HG02798 (cell line): ENCODE results near the gene DNHD1.
"Not testable (repeated sequence)": the region's sequence is repeated elsewhere in the genome, so short reads cannot be mapped to it uniquely, and the experiment has no call there.

ENCODE experiments used
- ATAC-seq: cut with Tn5 transposase; IDR thresholded peaks from one replicate; pipeline ENCODE4 v1.9.1; 2021; ENCODE audit warnings: mild to moderate bottlenecking; ENCODE audit not compliant: unreplicated experiment, poor library complexity

DNHD1 gene

DNA sequence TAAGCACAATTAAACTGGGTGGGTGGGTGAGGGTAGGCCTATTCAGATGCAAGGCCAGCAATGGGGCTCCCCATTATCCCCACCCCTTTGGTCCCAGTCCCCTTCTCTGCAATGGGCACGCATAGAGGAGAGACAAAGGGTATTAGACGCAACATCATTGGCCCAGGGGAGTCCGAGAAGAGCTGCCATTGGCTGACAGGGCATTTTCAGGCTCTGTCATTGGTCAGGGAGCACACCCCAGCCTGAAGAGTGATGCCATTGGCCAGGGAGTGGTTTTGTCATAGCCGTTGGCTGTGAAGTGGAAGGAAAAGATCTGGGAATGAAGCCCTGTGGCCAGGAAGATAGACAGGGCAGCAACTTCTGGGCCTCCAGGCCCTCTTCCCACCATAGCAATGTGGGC is 20.5 kb upstream of the DNHD1 start:
- no peak for ATAC-seq

DNA sequence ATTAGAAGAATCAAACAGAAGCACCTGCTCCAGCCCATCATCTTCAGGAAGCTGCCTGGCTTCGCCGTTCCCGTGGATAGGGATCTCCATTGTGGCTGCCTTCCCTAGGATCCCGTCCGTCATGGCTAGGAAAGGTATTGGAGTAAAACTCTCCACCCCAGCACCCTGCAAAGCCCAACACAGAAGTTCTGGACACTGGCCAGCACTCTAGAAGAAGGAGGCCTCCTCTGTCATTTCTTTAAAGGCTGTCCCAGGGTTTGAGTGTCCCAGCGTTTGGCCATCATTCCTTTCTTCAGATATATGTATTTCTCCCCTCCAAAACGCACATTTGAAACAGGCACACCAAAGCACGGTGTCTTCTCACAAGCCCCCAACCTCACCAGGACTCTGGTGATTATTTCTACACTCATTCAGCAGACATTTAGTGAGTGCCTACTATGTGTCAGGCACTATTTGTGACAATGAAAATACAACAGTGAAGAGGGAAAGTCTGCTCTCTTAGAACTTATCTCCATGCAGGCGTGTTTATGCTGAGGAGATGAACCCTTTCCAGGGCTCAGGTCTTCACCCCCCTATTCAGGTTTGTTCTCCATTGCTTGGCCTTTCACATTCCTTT is 16.7 kb upstream of the DNHD1 start:
- ATAC-seq, result no peak

DNA sequence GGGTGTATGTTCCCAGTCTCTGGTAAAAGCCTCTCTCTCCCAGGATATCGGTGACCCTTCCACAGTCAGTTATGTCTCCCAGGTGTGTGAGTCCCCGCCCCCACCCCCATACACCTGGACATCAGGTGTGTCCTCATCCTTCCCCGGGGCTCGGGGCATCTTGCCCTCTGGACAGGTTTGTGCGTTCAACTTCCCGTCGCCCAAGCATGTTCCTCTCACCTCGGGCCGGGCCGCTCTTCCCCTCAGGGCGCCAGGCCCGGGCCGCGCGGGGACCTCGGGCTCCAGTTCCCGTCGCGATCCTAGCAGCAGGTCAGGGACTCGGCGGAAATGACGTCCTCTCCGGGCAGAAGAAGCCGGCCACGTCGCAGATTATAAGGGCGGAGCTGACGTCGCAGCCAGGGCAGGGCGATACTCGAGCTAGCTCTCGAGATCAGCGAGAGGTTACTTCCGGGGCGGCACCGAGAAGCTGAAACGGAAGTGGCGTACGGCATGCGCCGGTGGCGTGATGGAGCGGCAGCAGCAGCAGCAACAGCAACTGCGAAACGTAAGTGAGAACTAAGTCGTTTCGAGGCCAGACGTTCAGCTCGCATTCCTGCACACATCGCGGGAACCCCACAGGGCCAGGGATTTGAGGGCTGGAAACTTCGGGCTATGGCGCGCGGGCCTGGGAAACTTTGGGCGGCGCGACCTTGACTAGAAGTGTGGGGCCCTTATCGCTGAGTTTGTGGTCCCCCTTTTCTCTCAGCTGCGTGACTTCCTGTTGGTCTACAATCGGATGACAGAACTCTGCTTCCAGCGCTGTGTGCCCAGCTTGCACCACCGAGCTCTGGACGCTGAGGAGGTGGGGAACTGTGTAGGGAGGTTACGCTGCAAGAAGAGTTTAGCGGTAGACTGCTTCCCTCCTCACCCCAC is 15.8 kb upstream of the DNHD1 start, which contains the start of the genes ARFIP2 and TIMM10B:
ARFIP2 (minus strand) TSS at position 320 of the 912 bp plus-strand sequence. CDS start 910 bp downstream, outside the sequence.
TIMM10B (plus strand) TSS at position 490 of the 912 bp plus-strand sequence; CDS start at position 506, 16 bp downstream.
- peak; percentile 99 for ATAC-seq

DNA sequence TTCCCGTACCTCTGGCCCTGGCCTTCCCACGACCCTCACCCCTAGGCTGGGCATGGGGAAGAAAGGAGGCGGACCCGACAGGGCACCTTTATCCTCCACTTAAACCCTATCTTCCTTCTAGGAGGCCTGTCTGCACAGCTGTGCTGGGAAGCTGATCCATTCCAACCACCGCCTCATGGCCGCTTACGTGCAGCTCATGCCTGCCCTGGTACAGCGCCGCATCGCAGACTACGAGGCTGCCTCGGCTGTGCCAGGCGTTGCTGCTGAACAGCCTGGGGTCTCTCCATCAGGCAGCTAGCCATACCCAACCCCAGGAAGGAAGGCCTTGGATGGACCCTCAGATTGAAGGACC is 15.2 kb upstream of the DNHD1 start:
- ATAC-seq, result peak; percentile 0

- ATAC-seq, result no peak
Measured at GRCh38 chr11:6482441-6482840, 14.6 kb upstream of the DNHD1 start.

DNA sequence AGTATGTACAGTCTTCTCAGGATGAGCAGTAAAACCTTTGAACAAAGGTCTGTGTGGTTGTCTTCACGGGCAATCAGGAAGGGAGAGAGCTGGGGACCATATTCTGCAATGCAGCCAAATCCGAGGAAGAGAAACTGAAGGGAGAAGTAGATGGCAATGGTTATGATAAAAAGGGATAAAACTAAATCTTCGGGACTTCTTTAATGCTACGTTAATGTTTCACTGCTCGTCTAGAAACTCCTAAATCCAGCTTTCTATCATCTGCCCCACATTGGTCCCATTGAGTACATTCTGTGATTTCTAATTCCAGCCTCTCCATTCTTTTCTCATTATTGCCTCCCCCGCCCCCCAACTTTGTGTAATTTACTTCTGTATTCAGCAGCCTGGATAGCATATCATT is 14.1 kb upstream of the DNHD1 start:
- ATAC-seq, result no peak

DNA sequence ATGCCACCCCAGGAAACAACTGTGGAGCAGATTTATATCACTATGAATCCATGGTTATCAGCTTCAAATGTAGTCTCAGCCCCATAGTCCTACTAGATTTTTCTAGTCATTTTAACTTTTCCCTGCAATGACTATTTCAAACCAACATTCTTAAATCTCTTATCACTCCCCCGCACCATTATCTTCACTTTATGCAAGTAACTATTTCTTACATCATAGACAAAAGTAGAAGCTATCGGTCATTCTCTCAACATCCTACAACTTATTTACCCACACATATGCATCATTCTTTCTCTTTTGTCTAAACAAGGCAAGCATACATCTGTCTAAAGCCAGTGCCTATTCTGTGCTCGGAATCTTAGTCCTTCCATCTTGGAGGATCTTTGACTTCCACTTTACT is 11.4 kb upstream of the DNHD1 start:
- ATAC-seq, result no peak

DNA sequence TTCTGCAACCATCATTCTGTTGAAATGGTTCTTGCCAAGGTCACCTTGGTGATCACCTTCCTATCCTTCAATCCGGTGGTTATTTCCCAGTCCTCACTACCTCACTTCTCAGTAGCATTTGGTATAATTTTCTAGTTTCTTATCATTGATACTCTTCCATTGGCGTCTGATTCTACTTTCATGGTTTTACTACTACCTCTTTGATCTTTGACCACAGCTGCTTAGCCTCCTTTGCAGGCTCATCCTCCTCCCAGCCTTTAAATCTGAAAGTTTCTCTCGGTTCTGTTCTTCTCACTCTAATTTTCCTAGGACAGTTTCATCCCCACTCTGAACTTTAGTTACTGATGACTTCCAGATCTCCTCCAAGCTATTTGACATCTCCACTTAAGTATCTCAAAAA is 10.8 kb upstream of the DNHD1 start:
- ATAC-seq, result no peak

- ATAC-seq, result no peak
Measured at GRCh38 chr11:6486938-6487337, 10.1 kb upstream of the DNHD1 start.

DNA sequence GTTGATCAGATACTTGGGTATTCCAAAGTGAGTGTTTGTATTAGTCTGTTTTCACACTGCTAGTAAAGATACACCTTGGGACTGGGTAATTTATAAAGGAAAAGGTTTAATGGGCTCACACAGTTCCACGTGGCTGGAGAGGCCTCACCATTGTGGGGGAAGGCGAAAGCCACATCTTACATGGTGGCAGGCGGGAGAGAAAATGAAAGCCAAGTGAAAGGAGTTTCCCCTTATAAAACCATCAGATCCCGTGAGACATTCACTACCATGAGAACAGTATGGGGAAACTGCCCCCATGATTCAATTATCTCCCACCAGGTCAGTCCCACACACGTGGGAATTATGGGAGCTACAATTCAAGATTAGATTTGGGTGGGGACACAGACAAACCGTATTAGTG is 8.7 kb upstream of the DNHD1 start:
- ATAC-seq, result no peak

GRCh38 chr11:6488821-6489220 is 8.3 kb upstream of the DNHD1 start:
- no peak for ATAC-seq

- ATAC-seq, result no peak
Measured at GRCh38 chr11:6489306-6489705, 7.8 kb upstream of the DNHD1 start.

GRCh38 chr11:6498121-6498520 is 1.0 kb downstream of the DNHD1 start:
- no peak for ATAC-seq

- no peak for ATAC-seq
Measured at GRCh38 chr11:6498544-6498943, 1.5 kb downstream of the DNHD1 start.

DNA sequence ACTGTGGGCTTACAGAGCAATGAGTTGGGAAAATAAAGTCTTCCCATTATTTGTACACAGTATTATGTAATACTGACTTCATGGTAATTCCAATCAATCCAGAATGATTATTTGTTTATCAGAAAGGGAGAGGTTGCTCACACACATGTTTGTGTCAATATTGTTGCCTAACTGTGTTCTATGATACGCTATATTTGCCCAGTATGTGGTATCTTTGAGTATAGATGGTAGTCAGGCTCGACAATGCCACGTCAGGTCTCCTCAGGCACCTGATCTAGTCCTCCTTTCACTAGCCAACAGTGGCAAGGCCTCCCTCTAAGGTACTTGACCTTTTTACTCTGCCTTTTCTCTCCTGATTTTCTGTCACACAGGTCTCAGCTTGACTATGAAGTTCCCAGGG is 5.3 kb downstream of the DNHD1 start:
- ATAC-seq, result no peak

DNA sequence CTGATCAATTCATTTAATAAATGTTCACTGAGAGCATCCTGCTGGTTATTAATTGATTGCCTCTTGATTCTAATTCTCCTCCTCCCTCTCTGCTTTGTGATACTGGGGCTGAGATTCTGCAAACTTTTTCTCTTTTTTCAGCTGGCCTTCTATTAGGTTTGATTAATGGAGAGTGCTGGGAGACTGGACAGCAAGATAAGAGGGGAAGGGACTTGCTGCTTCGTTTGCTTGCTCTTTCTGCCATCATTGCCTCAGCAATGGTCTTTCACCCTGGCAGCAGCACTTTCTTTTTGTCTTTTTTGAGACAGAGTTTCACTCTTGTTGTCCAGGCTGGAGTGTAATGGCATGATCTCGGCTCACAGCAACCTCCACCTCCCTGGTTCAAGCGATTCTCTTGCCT is 7.1 kb downstream of the DNHD1 start:
- ATAC-seq, result no peak

GRCh38 chr11:6505577-6506240 is 8.6 kb downstream of the DNHD1 start:
- peak; percentile 60 for ATAC-seq

- ATAC-seq, result no peak
Measured at GRCh38 chr11:6516865-6517264, 19.8 kb downstream of the DNHD1 start.

- ATAC-seq, result no peak
Measured at GRCh38 chr11:6520265-6520664, 23.2 kb downstream of the DNHD1 start.

GRCh38 chr11:6521946-6522345 is 24.9 kb downstream of the DNHD1 start:
- ATAC-seq, result not testable (repeated sequence)

DNA sequence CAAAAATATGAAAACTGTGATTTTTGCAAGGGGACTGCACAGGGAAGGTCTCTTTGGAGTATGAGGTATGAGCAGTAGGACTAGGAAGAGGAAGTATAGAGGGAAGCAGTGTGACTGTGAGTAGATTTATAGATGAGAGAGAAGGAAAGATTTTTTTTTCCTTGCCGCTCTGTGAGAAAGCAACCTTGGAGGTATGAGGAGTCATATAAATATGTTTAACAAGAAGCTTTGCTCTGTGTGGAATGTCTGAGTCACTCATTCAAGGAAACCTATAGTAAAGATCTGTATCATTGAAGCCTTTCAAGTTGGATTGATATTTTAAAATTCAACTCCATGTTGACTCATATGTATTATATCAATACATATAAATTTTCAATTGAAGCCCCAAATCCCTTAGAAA is 26.2 kb downstream of the DNHD1 start:
- no peak for ATAC-seq
